ENCODE data around the gene FBXO45. TPM values are rescaled to one million over a fixed set of nuclear protein-coding genes. Genes with fewer than 3 reads are reported as not detected.
"Not testable (repeated sequence)": the region's sequence is repeated elsewhere in the genome, so short reads cannot be mapped to it uniquely, and the experiment has no call there.

The FBXO45 gene, protein sequence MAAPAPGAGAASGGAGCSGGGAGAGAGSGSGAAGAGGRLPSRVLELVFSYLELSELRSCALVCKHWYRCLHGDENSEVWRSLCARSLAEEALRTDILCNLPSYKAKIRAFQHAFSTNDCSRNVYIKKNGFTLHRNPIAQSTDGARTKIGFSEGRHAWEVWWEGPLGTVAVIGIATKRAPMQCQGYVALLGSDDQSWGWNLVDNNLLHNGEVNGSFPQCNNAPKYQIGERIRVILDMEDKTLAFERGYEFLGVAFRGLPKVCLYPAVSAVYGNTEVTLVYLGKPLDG
- total RNA-seq (2014; rRNA removed; shearing (Covaris generic)) = 7.2 and 10.7 TPM in 2 replicates
- 1.7 and 2.1 TPM in 2 replicates for polyA plus RNA-seq (2016; fragmentation: Nextera tagmentation; extraction: Ambion mirVana)

DNA sequence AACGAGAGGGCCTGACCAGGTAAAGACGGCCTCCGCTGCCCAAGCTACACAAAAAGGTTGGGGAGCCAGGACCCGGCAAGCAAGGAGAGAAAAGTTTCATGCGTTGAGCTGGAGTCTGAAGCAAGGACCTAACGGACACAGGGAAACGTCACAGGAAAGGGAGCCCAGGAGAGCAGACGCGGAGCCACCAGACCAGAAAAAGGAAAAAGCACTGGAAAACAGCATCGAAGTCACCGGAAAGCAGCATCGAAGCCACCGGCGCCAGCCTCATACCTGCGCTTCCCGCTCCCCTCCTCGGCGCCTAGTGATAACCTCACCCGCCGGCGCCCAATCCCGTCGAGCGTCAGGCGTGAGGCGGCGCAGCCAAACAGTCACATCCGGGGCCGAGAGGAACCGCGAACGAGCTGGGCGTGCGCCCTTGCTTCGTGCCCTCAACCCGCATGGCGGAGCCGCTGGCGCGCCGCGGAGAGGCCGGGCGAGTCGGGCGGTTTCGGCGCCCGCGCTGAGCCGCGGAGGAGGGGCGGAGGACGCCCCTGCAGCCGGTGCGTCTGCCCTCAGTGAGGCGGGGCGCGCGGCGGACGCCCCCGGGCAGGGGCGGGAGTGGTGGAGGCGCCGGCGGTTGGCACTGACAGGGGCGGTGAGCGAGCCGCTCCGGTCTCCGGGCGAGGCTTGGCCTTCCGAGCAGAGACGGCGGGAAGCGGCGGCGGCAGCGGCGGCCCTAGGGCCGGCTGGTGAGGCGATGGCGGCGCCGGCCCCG, at the start of gene FBXO45, which contains the start of gene WDR53:
Gene FBXO45 (plus strand): TSS at position 415 of the 757 bp plus-strand sequence. CDS start 325 bp downstream, at position 740.
Gene WDR53 (minus strand): TSS at position 309 of the 757 bp plus-strand sequence. CDS start 7,079 bp downstream, outside the sequence.
- no peaks in the 10 kb centered on the region for H3K9me2 ChIP-seq (ENCODE audit: insufficient read depth)
- 1% methylated on average over 54 to 82 of the region's 87 CpGs for WGBS, 2 experiments (ENCODE audit: low coverage in 1 of 2, low lambda C conversion rate in 2 of 2, missing lambda C conversion rate in 2 of 2)
- TF ChIP-seq EZH2phosphoT487 (IDR thresholded peaks at IDR 0.05; ENCODE audit: insufficient read depth, low read depth) = no peak
- no peak for TF ChIP-seq EZH2 (IDR thresholded peaks at IDR 0.05; ENCODE audit: insufficient read depth, poor library complexity, severe bottlenecking)
- H3K4me1 ChIP-seq (ENCODE audit: insufficient read depth) = peaks cover 13% of the 10 kb centered on the region
- no peaks in the 10 kb centered on the region for H3K9me3 ChIP-seq (ENCODE audit: low read depth)
- H3K36me3 ChIP-seq (ENCODE audit: low read depth) = no peaks in the 10 kb centered on the region
- in situ Hi-C loops (cut with MboI) = no loop called here
- H3K9ac ChIP-seq = peak within 1 kb of the TSS; percentile 90
- H3F3A ChIP-seq (ENCODE audit: insufficient read depth) = peaks cover 16% of the 10 kb centered on the region; the same call in 1 of the 2 replicates
- H3K4me3 ChIP-seq = peak within 1 kb of the TSS; percentile 98
- peak; percentile 99 for DNase-seq
- peak within 1 kb of the TSS; percentile 97 for H2AFZ ChIP-seq
- H4K20me1 ChIP-seq (ENCODE audit: insufficient read depth) = 0 out of 2 replicates have a peak, but pooled peaks cover 3% of the 10 kb centered on the region
- peaks cover 76% of the 10 kb centered on the region for H3K79me2 ChIP-seq (ENCODE audit: insufficient read depth)
- H3K27ac ChIP-seq = peak within 1 kb of the TSS; percentile 53
- H3K27me3 ChIP-seq (replicated peaks; ENCODE audit: insufficient read depth) = no peaks in the 10 kb centered on the region
- peak within 1 kb of the TSS; percentile 84 for H3K4me2 ChIP-seq (ENCODE audit: unreplicated experiment)

DNA sequence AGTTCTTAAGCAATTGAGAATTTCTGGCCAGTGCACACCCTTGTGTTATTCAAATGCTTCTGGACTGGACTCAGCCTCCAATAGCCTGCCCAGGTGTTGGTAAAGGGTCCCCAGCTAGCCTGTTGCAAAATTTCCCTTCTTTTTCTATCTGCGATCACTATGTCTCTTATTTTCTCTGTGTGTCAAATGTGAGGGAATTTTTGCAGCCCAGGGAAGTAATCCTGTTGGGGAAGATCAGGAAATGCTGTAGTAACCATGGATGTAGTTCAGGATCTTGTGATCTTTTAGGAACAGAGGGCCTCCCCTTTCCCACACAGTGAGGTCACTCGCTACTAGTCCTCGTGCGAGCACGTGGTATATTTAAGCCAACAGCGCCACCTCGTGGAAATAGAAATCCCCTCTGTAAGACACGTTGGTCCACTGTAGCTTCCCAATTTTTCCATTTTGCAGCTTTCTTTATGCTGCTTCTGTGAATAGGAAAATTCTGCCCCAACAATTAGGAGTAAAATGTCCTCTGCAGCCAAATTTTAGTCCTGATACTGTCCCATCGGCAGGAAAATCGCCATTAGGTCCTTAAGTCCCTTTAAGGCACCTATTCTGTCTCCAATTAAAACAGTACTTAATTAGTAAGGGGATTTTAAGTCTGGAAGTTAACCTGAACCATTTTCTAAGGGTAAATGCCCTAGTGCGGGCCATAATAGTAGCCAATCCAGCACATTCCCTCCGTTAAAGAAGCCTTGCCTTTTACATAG, 49.3 kb upstream of the FBXO45 start:
- Histone ChIP-seq H3K9me3 (ENCODE audit: low read depth) (no peaks in the 10 kb centered on the region), H3K4me3 (no peak overlapping the region), H3K79me2 (ENCODE audit: insufficient read depth) (no peaks in the 10 kb centered on the region), H3K9me2 (ENCODE audit: insufficient read depth) (no peaks in the 10 kb centered on the region), H3K4me1 (ENCODE audit: insufficient read depth) (peaks cover 2% of the 10 kb centered on the region; the same call in 1 of the 2 replicates), H2AFZ (no peak overlapping the region), H3K36me3 (ENCODE audit: low read depth) (no peaks in the 10 kb centered on the region), H3K27me3 (replicated peaks; ENCODE audit: insufficient read depth) (no peaks in the 10 kb centered on the region), H3K9ac (no peak overlapping the region), H3K4me2 (ENCODE audit: unreplicated experiment) (no peak overlapping the region), H3F3A (ENCODE audit: insufficient read depth) (no peaks in the 10 kb centered on the region), H4K20me1 (ENCODE audit: insufficient read depth) (no peaks in the 10 kb centered on the region), H3K27ac (no peak overlapping the region)
- TF ChIP-seq EZH2 (IDR thresholded peaks at IDR 0.05; ENCODE audit: insufficient read depth, poor library complexity, severe bottlenecking) = no peak
- TF ChIP-seq EZH2phosphoT487 (IDR thresholded peaks at IDR 0.05; ENCODE audit: insufficient read depth, low read depth) = no peak
- peak; percentile 88 for DNase-seq
- 17 to 23% methylated on average over 12 of the region's 12 CpGs for WGBS, 2 experiments (ENCODE audit: low coverage in 1 of 2, low lambda C conversion rate in 2 of 2, missing lambda C conversion rate in 2 of 2)
- in situ Hi-C loops (cut with MboI) = loop anchor here (25.0 kb wide), 1 partner anchor 457 kb away; no protein-coding TSS in a partner anchor

DNA sequence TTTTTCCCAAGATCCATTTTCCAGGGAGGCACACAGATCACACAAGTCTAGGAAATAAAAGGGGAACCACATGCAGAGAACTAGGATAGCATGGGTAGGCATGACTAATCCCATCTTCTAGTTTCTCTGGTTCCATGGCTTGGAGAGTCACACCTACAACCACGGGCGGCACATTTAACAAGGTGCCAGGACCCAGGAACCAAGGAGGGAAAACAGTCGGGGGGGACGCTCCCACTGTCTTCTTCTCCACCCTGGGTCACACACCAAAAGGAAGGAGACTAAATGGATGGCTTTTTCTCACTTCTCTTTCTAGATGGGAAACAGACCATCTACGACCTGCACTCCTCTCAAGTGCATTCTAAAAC, 48.8 kb upstream of the FBXO45 start:
- in situ Hi-C loops (cut with MboI) = loop anchor here (10.0 to 25.0 kb wide), 2 partner anchors 265 to 457 kb away; no protein-coding TSS in a partner anchor

DNA sequence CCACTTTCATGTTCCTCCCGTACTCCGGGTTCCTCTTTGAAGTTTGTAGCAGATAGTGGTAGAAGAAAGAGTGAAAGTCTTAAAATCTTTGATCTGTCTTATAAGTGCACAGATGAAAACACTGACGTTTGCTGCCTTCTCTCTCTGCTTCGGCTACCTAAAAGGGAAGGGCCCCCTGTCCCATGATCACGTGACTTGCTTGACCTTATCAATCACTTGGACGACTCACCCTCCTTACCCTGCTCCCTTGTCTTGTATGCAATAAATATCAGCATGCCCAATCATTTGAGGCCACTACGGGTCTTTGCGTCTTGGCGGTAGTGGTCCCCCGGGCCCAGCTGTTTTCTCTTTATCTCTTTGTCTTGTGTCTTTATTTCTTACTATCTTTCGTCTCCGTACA, 47.2 kb upstream of the FBXO45 start:
- H2AFZ ChIP-seq; H3K4me1 ChIP-seq (ENCODE audit: insufficient read depth); H3K27me3 ChIP-seq (replicated peaks; ENCODE audit: insufficient read depth); H3F3A ChIP-seq (ENCODE audit: insufficient read depth); H3K9me2 ChIP-seq (ENCODE audit: insufficient read depth); H3K27ac ChIP-seq; H3K9me3 ChIP-seq (ENCODE audit: low read depth); H3K36me3 ChIP-seq (ENCODE audit: low read depth); H3K4me2 ChIP-seq (ENCODE audit: unreplicated experiment); H3K9ac ChIP-seq; DNase-seq; H3K79me2 ChIP-seq (ENCODE audit: insufficient read depth); H4K20me1 ChIP-seq (ENCODE audit: insufficient read depth); H3K4me3 ChIP-seq: not testable (repeated sequence)
- in situ Hi-C loops (cut with MboI) = loop anchor here (10.0 to 25.0 kb wide), 2 partner anchors 266 to 459 kb away; no protein-coding TSS in a partner anchor
- WGBS, 2 experiments (ENCODE audit: low coverage in 1 of 2, low lambda C conversion rate in 2 of 2, missing lambda C conversion rate in 2 of 2) = 64 to 69% methylated on average over 12 of the region's 12 CpGs

More for the DNA sequence above, 48.8 kb upstream of the FBXO45 start:
- no peak overlapping the region for H3K9ac ChIP-seq
- H3K9me2 ChIP-seq (ENCODE audit: insufficient read depth) = no peaks in the 10 kb centered on the region
- H3F3A ChIP-seq (ENCODE audit: insufficient read depth) = no peaks in the 10 kb centered on the region
- no peak for DNase-seq
- no peaks in the 10 kb centered on the region for H3K9me3 ChIP-seq (ENCODE audit: low read depth)
- no peaks in the 10 kb centered on the region for H3K36me3 ChIP-seq (ENCODE audit: low read depth)
- TF ChIP-seq EZH2 (IDR thresholded peaks at IDR 0.05; ENCODE audit: insufficient read depth, poor library complexity, severe bottlenecking) = no peak
- no peak for TF ChIP-seq EZH2phosphoT487 (IDR thresholded peaks at IDR 0.05; ENCODE audit: insufficient read depth, low read depth)
- no peaks in the 10 kb centered on the region for H3K27me3 ChIP-seq (replicated peaks; ENCODE audit: insufficient read depth)
- no peaks in the 10 kb centered on the region for H4K20me1 ChIP-seq (ENCODE audit: insufficient read depth)
- H3K4me2 ChIP-seq (ENCODE audit: unreplicated experiment) = no peak overlapping the region
- H3K79me2 ChIP-seq (ENCODE audit: insufficient read depth) = no peaks in the 10 kb centered on the region
- no peak overlapping the region for H3K4me3 ChIP-seq
- H3K4me1 ChIP-seq (ENCODE audit: insufficient read depth) = no peaks in the 10 kb centered on the region
- WGBS, 2 experiments (ENCODE audit: low coverage in 1 of 2, low lambda C conversion rate in 2 of 2, missing lambda C conversion rate in 2 of 2) = 40 to 47% methylated on average over 5 of the region's 5 CpGs
- H3K27ac ChIP-seq = no peak overlapping the region
- no peak overlapping the region for H2AFZ ChIP-seq

Data from GM23248 (cell line).